IPS-20b (cell line): ENCODE results near the gene ST6GALNAC4.
"Not testable (repeated sequence)": the region's sequence is repeated elsewhere in the genome, so short reads cannot be mapped to it uniquely, and the experiment has no call there.

Experiments used
- H3K27ac ChIP-seq: one replicate; pipeline ENCODE4 v1.5.1; 2013; ENCODE audit warnings: low read length
- H3K27me3 ChIP-seq: 2 replicates; pipeline ENCODE4 v1.6.1; 2013; ENCODE audit warnings: mild to moderate bottlenecking, low read length, inconsistent platforms; ENCODE audit not compliant: insufficient read depth
- H3K36me3 ChIP-seq: 2 replicates; pipeline ENCODE4 v1.6.1; 2013; ENCODE audit warnings: low read depth, mild to moderate bottlenecking, inconsistent platforms, low read length, moderate library complexity; ENCODE audit not compliant: insufficient read depth
- H3K4me1 ChIP-seq: 2 replicates; pipeline ENCODE4 v1.6.1; 2013; ENCODE audit warnings: mild to moderate bottlenecking, control low read depth, inconsistent platforms, low read length, moderate library complexity; ENCODE audit not compliant: insufficient read depth
- H3K4me3 ChIP-seq: 2 replicates; pipeline ENCODE4 v1.5.1; 2013; ENCODE audit warnings: mild to moderate bottlenecking, low read length, inconsistent platforms
- H3K9ac ChIP-seq: 2 replicates; pipeline ENCODE4 v1.6.1; 2013; ENCODE audit warnings: low read depth, mild to moderate bottlenecking, inconsistent platforms, low read length, moderate library complexity
- H3K9me3 ChIP-seq: 2 replicates; pipeline ENCODE4 v1.6.1; 2013; ENCODE audit warnings: mild to moderate bottlenecking, low read depth, low read length, inconsistent platforms; ENCODE audit not compliant: insufficient read depth

The ST6GALNAC4 gene

GRCh38 chr9:127870153-127870491 is 46.7 kb downstream of the ST6GALNAC4 start:
- H3K4me3 ChIP-seq, H3K36me3 ChIP-seq, H3K27me3 ChIP-seq, H3K9ac ChIP-seq, H3K27ac ChIP-seq, H3K4me1 ChIP-seq, H3K9me3 ChIP-seq: not testable (repeated sequence)

- Histone ChIP-seq H3K36me3 (no peaks in the 10 kb centered on the region), H3K9me3 (no peaks in the 10 kb centered on the region), H3K4me1 (no peaks in the 10 kb centered on the region), H3K27me3 (no peaks in the 10 kb centered on the region), H3K4me3 (no peak overlapping the region), H3K9ac (no peak overlapping the region), H3K27ac (no peak overlapping the region)
These were observed 47.3 kb downstream of the ST6GALNAC4 start for GRCh38 chr9:127869310-127870152.

- H3K27ac ChIP-seq: no peak overlapping the region
- H3K36me3 ChIP-seq: no peaks in the 10 kb centered on the region
- H3K4me3 ChIP-seq: no peak overlapping the region
- no peak overlapping the region for H3K9ac ChIP-seq
- no peaks in the 10 kb centered on the region for H3K27me3 ChIP-seq
- no peaks in the 10 kb centered on the region for H3K4me1 ChIP-seq
- H3K9me3 ChIP-seq: no peaks in the 10 kb centered on the region
These were observed 48.5 kb downstream of the ST6GALNAC4 start for GRCh38 chr9:127868278-127868902.

GRCh38 chr9:127867356-127868277 is 49.2 kb downstream of the ST6GALNAC4 start:
- no peak overlapping the region for H3K9ac ChIP-seq
- H3K27ac ChIP-seq: no peak overlapping the region
- no peak overlapping the region for H3K4me3 ChIP-seq
- H3K27me3 ChIP-seq: no peaks in the 10 kb centered on the region
- H3K9me3 ChIP-seq: no peaks in the 10 kb centered on the region
- H3K36me3 ChIP-seq: no peaks in the 10 kb centered on the region
- H3K4me1 ChIP-seq: no peaks in the 10 kb centered on the region

GRCh38 chr9:127866535-127866934 is 50.3 kb downstream of the ST6GALNAC4 start:
- Histone ChIP-seq H3K27me3 (no peaks in the 10 kb centered on the region), H3K9ac (no peak overlapping the region), H3K36me3 (no peaks in the 10 kb centered on the region), H3K9me3 (no peaks in the 10 kb centered on the region), H3K4me3 (no peak overlapping the region), H3K4me1 (no peaks in the 10 kb centered on the region), H3K27ac (no peak overlapping the region)

- H3K9me3 ChIP-seq: no peaks in the 10 kb centered on the region
- H3K4me1 ChIP-seq: no peaks in the 10 kb centered on the region
- no peak overlapping the region for H3K9ac ChIP-seq
- H3K4me3 ChIP-seq: no peak overlapping the region
- no peak overlapping the region for H3K27ac ChIP-seq
- H3K27me3 ChIP-seq: no peaks in the 10 kb centered on the region
- no peaks in the 10 kb centered on the region for H3K36me3 ChIP-seq
These were observed 51.0 kb downstream of the ST6GALNAC4 start for GRCh38 chr9:127865645-127866464.

GRCh38 chr9:127863191-127863621 is 53.6 kb downstream of the ST6GALNAC4 start:
- Histone ChIP-seq H3K27me3 (no peaks in the 10 kb centered on the region), H3K9me3 (no peaks in the 10 kb centered on the region), H3K9ac (no peak overlapping the region), H3K4me1 (no peaks in the 10 kb centered on the region), H3K36me3 (no peaks in the 10 kb centered on the region), H3K27ac (no peak overlapping the region), H3K4me3 (no peak overlapping the region)

GRCh38 chr9:127862075-127863011 is 54.5 kb downstream of the ST6GALNAC4 start:
- H3K4me1 ChIP-seq: no peaks in the 10 kb centered on the region

GRCh38 chr9:127860779-127861178 is 56.1 kb downstream of the ST6GALNAC4 start:
- Histone ChIP-seq H3K27ac (no peak overlapping the region), H3K4me3 (no peak overlapping the region), H3K27me3 (no peaks in the 10 kb centered on the region), H3K9me3 (no peaks in the 10 kb centered on the region), H3K9ac (no peak overlapping the region), H3K36me3 (no peaks in the 10 kb centered on the region), H3K4me1 (no peaks in the 10 kb centered on the region)

More at GRCh38 chr9:127862075-127863011, 54.5 kb downstream of the ST6GALNAC4 start:
- H3K9ac ChIP-seq: no peak overlapping the region
- H3K36me3 ChIP-seq: no peaks in the 10 kb centered on the region
- no peaks in the 10 kb centered on the region for H3K9me3 ChIP-seq
- no peaks in the 10 kb centered on the region for H3K27me3 ChIP-seq
- no peak overlapping the region for H3K27ac ChIP-seq
- no peak overlapping the region for H3K4me3 ChIP-seq

GRCh38 chr9:127860260-127860659 is 56.6 kb downstream of the ST6GALNAC4 start:
- no peak overlapping the region for H3K27ac ChIP-seq
- no peak overlapping the region for H3K4me3 ChIP-seq
- no peak overlapping the region for H3K9ac ChIP-seq
- no peaks in the 10 kb centered on the region for H3K27me3 ChIP-seq
- H3K9me3 ChIP-seq: no peaks in the 10 kb centered on the region
- H3K4me1 ChIP-seq: no peaks in the 10 kb centered on the region
- H3K36me3 ChIP-seq: no peaks in the 10 kb centered on the region
